ENCODE results near the gene ADGRE3.

ADGRE3 gene, protein sequence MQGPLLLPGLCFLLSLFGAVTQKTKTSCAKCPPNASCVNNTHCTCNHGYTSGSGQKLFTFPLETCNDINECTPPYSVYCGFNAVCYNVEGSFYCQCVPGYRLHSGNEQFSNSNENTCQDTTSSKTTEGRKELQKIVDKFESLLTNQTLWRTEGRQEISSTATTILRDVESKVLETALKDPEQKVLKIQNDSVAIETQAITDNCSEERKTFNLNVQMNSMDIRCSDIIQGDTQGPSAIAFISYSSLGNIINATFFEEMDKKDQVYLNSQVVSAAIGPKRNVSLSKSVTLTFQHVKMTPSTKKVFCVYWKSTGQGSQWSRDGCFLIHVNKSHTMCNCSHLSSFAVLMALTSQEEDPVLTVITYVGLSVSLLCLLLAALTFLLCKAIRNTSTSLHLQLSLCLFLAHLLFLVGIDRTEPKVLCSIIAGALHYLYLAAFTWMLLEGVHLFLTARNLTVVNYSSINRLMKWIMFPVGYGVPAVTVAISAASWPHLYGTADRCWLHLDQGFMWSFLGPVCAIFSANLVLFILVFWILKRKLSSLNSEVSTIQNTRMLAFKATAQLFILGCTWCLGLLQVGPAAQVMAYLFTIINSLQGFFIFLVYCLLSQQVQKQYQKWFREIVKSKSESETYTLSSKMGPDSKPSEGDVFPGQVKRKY

GRCh38 chr19:14674764-14675163 is at the start of gene ADGRE3:
Gene ADGRE3 (minus strand): TSS chr19:14674844. CDS start chr19:14674770, 74 bp downstream.
- ChIA-PET POLR2A (interaction anchor here (1.5 kb wide), 1 partner anchor 15 kb away, joined by 3 read pairs; the partner anchor contains the start of gene ZNF333), CTCF (no interaction called here)
- no peaks in the 10 kb centered on the region for H3K9me3 ChIP-seq (ENCODE audit: control insufficient read depth, insufficient read depth, low read depth, low read length)
- TF ChIP-seq, protein P1, sequence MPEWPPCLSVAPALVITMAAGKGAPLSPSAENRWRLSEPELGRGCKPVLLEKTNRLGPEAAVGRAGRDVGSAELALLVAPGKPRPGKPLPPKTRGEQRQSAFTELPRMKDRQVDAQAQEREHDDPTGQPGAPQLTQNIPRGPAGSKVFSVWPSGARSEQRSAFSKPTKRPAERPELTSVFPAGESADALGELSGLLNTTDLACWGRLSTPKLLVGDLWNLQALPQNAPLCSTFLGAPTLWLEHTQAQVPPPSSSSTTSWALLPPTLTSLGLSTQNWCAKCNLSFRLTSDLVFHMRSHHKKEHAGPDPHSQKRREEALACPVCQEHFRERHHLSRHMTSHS (tag by site-specific recombination; IDR thresholded peaks at IDR 0.05): no peak
- TF ChIP-seq ZBTB21 (tag by site-specific recombination; IDR thresholded peaks at IDR 0.05) (no peak), GLI4 (tag by site-specific recombination; IDR thresholded peaks at IDR 0.05) (no peak), ZNF518A (tag by site-specific recombination; conservative IDR thresholded peaks at IDR 0.05; ENCODE audit: low read depth) (no peak), ZSCAN23 (tag by site-specific recombination; IDR thresholded peaks at IDR 0.05) (no peak), SP3 (tag by site-specific recombination; IDR thresholded peaks at IDR 0.05) (no peak), FEZF1 (tag by site-specific recombination; IDR thresholded peaks at IDR 0.05) (no peak), ZBTB7A (tag by site-specific recombination; IDR thresholded peaks at IDR 0.05; ENCODE audit: low read depth) (no peak), ZNF423 (tag by site-specific recombination; IDR thresholded peaks at IDR 0.05) (no peak), INSM2 (tag by site-specific recombination; IDR thresholded peaks at IDR 0.05) (no peak), ZNF768 (tag by site-specific recombination; IDR thresholded peaks at IDR 0.05) (no peak), ZNF341 (tag by site-specific recombination; IDR thresholded peaks at IDR 0.05; ENCODE audit: low read depth) (no peak)
- TF ChIP-seq, protein P2, sequence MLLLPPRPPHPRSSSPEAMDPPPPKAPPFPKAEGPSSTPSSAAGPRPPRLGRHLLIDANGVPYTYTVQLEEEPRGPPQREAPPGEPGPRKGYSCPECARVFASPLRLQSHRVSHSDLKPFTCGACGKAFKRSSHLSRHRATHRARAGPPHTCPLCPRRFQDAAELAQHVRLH (tag by site-specific recombination; IDR thresholded peaks at IDR 0.05): no peak
- no peak within 1 kb of the TSS for H3K4me3 ChIP-seq (ENCODE audit: low read depth, low read length)
- no peaks in the 10 kb centered on the region for H3K4me1 ChIP-seq (ENCODE audit: control insufficient read depth, insufficient read depth, low read length)
- no peak within 1 kb of the TSS for H3K27ac ChIP-seq (ENCODE audit: extremely low read depth, low read depth, low read length)
- H3K36me3 ChIP-seq (ENCODE audit: control insufficient read depth in 2 of 2, insufficient read depth in 1 of 2, low read length in 2 of 2): no peaks in the 10 kb centered on the region

DNA sequence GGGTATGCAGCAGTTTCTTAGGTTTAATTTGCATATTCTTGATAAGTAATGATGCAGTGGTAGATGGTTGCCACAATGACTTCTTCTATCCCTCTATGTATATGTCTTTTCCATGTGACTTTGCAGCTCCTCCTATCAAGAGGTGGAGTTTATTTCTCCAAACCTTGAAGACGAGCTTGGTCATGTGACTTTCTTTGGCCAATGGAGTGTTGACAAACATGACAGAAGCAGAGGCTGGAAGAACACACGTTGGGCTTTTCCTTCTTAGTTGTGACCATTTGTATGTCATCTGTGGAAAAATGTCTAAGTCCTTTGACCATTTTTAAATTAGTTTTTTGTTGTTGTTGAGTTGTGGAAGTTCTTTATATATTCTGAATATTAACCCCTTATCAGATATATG is 47.5 kb upstream of the ADGRE3 start:
- ChIA-PET POLR2A (no interaction called here), CTCF (interaction anchor here (0.6 to 1.5 kb wide), 2 partner anchors 34 to 116 kb away, joined by 3 to 5 read pairs; no protein-coding TSS in a partner anchor)
- no peaks in the 10 kb centered on the region for H3K4me1 ChIP-seq (ENCODE audit: control insufficient read depth, insufficient read depth, low read length)
- no peak overlapping the region for H3K27ac ChIP-seq (ENCODE audit: extremely low read depth, low read depth, low read length)
- H3K4me3 ChIP-seq (ENCODE audit: low read depth, low read length): no peak overlapping the region
- H3K9me3 ChIP-seq (ENCODE audit: control insufficient read depth, insufficient read depth, low read depth, low read length): no peaks in the 10 kb centered on the region
- H3K36me3 ChIP-seq (ENCODE audit: control insufficient read depth in 2 of 2, insufficient read depth in 1 of 2, low read length in 2 of 2): peaks cover 0 to 25% of the 10 kb centered on the region in 2 experiments; a peak in 1 of 3 replicates
- TF ChIP-seq ZNF37A (tag by site-specific recombination; IDR thresholded peaks at IDR 0.05) (no peak), ZNF146 (tag by site-specific recombination; IDR thresholded peaks at IDR 0.05) (no peak), ZFHX2 (tag by site-specific recombination; conservative IDR thresholded peaks at IDR 0.05) (no peak), ZNF529 (tag by site-specific recombination; IDR thresholded peaks at IDR 0.05; ENCODE audit: insufficient replicate concordance) (no peak), ZNF830 (tag by site-specific recombination; IDR thresholded peaks at IDR 0.05; ENCODE audit: low read depth) (no peak), ZNF311 (tag by site-specific recombination; IDR thresholded peaks at IDR 0.05; ENCODE audit: borderline replicate concordance) (no peak), GFI1B (tag by site-specific recombination; IDR thresholded peaks at IDR 0.05) (no peak), ZNF239 (tag by site-specific recombination; IDR thresholded peaks at IDR 0.05) (no peak), ZNF548 (tag by site-specific recombination; IDR thresholded peaks at IDR 0.05) (no peak), ZNF560 (tag by site-specific recombination; IDR thresholded peaks at IDR 0.05; ENCODE audit: borderline replicate concordance) (no peak), ZBTB6 (tag by site-specific recombination; IDR thresholded peaks at IDR 0.05) (no peak)
